Lower leg skin (tissue), 3 donors: ENCODE results near the gene HAUS5.

ENCODE experiments used
- CTCF ChIP-seq, 3 donors: fragments of 450-650 bp; IDR thresholded peaks; one replicate each; pipeline ENCODE4 v1.5.1; 2016; ENCODE audit warnings: antibody characterized with exemption in 3 of 3, mild to moderate bottlenecking in 3 of 3, moderate library complexity in 2 of 3
- POLR2A ChIP-seq, 2 donors: fragments of 450-650 bp; IDR thresholded peaks; one replicate each; pipeline ENCODE4 v1.6.1; 2016 to 2017; ENCODE audit warnings: antibody characterized with exemption in 2 of 2, mild to moderate bottlenecking in 1 of 2, moderate library complexity in 1 of 2

- TF ChIP-seq CTCF (IDR thresholded peaks at IDR 0.05), result no peak
- TF ChIP-seq POLR2A (IDR thresholded peaks at IDR 0.05), result no peak
These were observed 6.3 kb downstream of the HAUS5 start for GRCh38 chr19:35618857-35619256.
